ENCODE results near the gene BNIP5.
"Not testable (repeated sequence)": the region's sequence is repeated elsewhere in the genome, so short reads cannot be mapped to it uniquely, and the experiment has no call there.

The BNIP5 gene

DNA sequence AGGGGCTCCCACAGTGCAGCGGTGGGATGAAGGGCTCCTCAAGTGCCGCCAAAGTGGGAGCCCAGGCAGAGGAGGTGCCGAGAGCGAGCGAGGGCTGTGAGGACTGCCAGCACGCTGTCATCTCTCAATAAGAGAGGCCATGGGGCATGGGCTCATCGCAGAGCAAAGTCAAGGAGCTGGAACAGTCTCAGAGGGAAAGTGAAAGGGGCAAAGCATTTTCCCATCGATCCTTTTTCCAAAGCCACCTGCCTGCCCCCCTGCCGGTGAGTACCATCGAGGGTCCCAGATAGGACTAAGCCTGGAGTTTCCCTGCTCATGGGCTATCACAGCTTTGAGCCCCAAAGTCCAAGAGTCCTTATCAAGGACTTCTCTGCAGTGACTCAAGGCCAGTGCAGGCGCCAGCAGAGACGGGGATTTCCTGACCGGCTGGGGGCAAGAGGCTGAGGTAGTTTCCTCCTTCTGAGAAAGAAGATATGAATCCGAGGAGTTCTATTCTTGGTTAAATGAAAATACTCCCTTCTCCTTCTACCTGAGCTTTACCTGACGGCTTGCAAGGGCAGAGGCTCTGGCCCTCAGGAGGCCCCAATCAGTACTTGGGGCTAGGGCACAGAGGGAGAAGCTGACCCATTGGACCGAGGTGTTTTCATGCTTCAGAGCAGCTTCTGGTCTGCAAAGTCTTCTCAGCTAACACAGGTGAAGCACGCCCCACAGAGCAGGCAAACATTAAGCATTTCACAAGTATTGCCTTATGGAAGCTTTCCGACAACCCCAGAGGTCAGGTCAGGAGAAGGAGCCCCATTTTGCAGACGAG, 28.2 kb upstream of the BNIP5 start:
- DNase-seq: peak; percentile 72 to 73

DNA sequence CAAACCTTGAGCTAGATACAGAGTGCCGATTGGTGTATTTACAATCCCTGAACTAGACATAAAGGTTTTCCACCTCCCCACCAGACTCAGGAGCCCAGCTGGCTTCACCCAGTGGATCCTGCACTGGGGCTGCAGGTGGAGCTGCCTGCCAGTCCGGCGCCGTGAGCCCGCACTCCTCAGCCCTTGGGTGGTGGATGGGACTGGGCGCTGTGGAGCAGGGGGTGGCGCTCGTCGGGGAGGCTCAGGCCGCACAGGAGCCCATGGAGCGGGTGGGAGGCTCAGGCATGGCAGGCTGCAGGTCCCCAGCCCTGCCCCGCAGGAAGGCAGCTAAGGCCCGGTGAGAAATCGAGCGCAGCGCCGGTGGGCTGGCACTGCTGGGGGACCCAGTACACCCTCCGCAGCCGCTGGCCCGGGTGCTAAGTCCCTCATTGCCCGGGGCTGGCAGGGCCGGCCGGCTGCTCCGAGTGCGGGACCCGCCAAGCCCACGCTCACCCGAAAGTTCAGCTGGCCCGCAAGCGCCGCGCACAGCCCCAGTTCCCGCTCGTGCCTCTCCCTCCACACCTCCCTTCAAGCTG, 27.5 kb upstream of the BNIP5 start:
- not testable (repeated sequence) for DNase-seq

DNA sequence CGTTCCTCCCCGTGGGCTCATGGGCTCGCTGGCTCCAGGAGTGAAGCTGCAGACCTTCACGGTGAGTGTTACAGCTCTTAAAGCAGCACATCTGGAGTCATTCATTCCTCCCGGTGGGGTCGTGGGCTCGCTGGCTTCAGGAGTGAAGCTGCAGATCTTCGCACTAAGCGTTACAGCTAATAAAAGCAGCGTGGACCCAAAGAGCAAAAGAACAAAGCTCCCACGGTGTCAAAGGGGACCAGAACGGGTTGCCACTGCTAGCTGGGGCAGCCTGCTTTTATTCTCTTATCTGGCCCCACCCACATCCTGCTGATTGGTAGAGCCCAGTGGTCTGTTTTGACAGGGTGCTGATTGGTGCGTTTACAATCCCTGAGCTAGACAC, 26.7 kb upstream of the BNIP5 start:
- DNase-seq: not testable (repeated sequence)

DNA sequence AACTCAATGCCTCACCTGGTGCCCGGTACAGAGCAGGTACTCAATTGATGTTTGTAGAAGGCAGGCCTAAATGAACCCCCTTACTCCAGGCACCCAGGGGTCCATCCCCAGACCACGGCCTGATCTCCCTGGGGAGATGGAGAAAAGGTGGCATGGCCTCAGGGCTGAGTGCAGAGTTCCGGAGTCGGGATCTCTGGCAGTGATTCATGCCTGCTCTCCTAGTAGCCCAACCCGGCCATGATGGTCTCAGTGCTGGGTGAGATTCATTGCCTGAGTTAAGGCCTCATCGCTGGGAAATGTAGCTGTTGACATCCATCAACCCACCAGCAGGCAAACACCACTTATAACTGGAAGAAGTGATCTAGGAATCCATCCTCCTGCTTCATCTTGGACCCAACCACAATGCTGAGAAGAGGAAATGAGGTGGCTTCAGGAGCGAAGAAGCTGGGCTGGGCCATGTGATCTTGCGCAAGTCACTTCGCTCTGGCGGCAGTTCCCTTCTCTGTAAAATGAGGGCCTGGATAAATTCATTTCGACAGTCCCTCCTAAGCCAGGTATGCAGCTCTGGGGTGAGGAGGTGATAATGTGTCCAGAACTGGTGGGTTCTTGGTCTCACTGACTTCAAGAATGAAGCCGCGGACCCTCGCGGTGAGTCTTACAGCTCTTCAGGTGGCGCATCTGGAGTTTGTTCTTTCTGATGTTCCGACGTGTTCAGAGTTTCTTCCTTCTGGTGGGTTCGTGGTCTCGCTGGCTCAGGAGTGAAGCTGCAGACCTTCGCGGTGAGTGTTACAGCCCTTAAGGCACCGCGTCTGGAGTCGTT, 26.1 kb upstream of the BNIP5 start:
- peak; percentile 35 to 51 for DNase-seq

DNA sequence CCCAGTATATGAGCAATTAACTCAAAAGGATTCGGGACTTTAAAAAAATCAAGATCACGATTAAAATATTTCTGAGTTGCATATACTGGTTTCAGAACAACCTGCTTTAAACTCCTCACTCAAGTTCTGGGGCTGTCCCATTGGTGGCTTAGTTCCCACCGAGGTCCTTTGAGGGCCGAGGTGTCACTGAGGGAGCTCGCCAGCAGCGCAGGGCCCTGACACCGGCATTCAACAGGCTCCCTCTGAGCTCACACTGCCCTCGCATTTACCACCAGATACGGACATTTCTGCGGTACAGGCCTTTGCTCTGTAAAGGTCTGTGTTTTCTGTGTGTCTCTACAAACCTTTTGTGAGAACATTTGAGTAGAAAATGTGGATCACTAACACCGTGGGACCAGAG, 24.4 kb upstream of the BNIP5 start:
- DNase-seq: no peak

DNA sequence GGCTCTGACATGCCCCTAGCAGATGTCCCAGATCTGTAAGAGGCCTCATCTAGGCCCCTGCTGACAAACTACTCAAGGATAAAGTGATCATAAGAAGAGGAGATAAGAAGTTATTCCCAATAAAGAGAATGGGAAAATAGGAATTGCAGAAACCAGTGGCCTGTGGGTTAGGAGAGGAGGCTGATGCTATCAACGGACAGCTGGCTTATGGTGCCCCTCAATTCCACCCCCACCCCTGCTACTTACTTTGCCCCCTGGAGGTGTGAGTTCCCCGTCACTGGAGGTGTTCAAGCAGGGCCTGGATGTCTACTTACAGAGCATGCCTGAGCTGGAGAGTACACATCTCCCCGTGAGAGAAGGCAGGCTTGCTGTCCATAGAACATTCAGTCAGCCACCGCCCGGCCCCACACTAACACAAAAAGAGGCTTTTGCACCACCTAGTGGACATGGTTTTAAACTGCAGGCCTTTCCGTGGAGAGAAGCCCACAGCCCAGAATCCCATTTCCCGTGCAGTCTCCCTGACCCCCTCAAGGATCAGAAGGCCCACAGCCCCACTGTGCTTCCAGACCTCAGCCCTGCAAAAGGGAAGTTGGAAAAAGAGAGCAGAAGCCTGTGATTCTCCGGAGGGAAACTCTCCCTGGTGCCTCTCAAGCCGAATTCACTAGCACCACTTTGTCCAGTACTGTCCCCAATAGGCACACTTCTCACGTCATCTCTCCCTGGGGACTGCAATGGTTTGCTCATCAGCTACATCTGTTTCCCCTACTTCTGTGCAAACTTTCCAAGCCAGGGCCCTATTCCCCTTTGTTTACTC, 23.8 kb upstream of the BNIP5 start:
- DNase-seq: peak; percentile 53 to 94

DNA sequence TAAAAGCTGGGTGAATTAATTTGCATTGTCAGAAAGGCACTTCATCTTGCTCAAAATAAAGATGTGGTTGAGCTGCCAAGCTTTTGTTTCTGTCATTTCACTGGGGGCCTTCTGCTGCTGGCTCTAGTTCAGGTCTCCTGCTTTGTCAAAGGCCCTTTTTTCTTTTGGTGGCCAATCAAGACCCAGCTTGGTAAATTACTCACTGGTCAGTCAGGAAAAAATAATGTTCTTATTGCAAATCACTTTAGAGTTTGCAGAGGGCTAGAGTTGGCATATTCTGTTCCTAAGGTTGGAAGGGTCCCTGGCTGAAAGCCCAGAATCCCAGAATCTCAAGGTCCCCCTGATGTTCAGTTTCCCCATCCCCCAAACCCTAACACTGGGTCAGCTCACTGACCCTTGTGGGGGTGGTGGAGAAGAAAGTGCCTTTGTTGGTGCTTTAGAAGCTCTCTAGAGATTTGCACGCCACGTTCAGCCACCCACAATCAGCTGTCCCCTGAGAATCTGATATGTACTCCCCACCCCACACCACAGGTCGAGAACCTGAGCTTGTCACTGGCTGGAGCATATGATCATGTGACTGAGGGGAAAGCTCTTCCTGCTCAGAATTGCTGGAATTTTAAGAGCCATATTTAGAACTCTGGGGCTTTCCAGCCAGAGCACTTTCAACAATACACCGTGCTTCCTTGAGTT, 21.7 kb upstream of the BNIP5 start:
- DNase-seq: peak in 1 of 2 donors; percentile 32

DNA sequence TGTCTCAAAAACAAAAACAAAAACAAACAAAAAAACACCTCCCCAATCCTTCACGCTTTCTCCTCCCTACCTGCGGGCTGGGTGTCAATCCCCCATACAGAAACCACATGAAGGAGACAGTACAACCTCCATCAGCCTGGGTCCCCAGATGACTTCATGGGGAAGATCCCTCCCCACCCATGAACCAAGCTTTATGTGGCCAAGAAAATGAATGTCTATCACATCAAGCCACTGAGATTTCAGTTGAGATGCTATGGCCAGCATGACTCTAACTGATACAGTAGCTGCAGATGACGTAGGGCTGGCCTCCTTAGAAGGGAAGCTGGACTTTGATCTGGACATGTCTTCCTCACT, 21.2 kb upstream of the BNIP5 start:
- DNase-seq: no peak

DNA sequence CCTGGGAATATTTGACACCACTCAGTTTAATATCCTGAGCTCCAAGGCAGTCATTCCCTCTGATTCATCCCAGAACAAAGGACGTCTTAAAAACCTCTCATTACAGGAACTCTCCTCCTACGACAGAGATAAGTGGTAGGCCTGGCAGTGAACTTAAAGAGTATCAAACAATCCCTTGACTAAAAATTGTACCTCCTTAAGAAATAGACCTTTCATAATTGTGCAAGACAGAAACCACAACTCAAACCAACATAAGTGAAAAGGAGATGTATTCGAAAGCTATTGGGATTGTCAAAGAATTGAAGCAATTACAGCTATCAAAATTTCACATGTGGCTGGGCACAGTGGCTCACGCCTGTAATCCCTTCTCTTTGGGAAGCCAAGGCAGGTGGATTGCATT, 19.1 kb upstream of the BNIP5 start:
- peak in 1 of 2 donors; percentile 49 for DNase-seq

DNA sequence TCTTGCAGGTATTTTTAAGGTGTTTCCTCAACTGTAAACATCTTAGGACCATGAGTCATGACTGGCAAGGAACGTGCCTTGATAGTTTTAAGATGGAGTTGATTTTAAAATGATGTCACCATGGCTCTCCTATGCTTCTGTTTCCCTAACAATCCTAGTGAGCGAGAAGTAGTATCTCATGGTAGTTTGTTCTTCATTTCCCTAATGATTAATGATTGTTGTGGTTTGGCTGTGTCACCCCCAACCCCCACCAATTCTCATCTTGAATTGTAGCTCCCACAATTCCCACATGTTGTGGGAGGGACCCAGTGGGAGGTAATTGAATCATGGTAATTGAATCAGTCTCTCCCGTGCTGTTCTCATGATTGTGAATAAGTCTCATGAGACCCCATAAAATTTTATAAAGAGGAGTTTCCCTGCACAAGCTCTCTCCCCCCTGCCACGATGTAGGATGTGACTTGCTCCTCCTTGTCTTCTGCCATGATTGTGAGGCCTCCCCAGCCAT, 16.8 kb upstream of the BNIP5 start:
- peak; percentile 36 to 77 for DNase-seq

DNA sequence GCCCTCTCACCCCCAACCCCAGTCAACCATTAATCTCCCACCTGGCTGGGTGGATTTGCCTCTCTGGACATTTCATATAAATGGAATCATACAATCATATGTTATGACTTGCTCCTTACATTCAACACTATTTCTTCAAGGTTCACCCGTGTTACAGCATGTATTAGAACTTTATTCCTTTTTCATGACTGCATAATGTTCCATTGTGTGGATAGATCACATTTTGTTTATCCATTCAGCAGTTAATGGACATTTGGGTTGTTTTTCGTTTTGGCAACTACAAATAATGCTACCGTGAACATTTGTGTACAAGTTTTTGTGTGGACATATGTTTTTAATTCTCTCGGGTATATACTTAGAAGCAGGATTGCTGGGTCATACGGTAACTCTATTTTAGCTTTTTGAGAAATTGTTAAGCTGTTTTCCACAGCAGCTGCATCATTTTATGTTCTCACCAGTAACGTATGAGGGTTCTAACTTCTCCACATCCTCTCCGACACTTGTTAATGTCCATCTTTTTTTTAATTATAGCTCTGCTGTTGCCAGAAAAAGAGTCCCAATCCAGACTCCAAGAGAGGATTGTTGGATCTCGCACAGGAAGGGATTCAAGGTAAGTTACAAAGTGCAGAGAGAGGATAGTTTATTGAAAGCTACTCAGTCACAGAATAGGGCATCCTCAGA, 15.9 kb upstream of the BNIP5 start:
- DNase-seq: no peak

DNA sequence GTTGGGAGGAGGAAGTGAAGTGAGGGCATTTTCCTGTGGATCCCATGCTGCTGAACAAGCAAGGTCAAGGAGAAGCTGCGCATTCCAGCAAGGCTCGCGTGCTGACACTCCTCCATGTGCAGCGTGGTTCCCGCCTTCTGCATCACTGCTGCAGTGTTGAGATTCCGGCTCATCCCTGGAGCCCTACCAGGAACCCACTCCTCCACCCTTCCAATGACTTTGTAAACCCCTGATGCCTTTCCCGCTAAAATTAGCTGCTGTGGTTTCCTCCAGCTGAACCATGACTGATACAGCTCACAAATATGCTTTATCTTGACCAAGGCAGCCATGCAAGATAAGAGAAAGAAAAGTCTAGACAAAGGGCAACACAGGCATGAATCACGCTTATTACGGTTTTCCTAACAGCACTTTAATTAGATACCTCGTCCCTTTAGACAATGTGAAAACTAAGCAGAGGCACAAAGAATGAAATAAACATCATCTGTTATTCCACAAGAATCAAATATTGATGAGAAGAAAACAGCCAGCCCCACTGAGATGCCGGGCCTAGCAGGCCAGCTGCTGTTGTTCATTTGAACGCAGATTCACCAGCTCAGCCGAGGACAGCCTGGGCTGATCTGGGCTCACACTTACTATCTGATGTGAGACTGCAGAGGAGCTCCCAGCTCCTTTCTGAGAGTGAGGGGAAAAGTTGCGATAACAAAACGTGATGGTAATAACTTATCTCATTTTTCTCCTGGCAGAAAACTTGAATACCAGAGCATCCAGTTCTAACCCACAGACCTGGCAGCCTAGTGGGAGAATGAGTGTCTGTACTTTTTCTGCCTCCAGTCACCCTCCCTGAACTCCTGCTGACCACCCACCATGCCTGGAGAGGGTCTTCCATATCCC, 14.2 kb upstream of the BNIP5 start:
- DNase-seq: no peak

DNA sequence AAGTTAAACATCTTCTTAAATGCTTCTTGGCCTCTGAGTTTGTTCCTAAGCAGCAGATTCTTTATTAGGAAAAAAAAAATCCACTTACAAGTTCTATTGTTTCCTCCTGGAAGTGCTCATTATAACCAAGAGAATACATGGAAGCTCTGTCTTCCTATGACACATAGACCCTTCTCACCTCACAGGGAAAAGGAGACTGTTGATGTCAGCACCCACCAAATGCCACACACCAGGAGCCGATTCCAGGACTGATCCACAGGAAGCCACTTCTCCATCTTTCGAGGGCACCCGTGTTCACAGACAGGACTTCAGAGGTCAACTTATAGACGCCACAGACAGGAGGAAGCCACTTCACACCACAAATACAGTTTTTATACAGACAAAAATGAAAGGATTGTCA, 13.4 kb upstream of the BNIP5 start:
- DNase-seq: no peak

DNA sequence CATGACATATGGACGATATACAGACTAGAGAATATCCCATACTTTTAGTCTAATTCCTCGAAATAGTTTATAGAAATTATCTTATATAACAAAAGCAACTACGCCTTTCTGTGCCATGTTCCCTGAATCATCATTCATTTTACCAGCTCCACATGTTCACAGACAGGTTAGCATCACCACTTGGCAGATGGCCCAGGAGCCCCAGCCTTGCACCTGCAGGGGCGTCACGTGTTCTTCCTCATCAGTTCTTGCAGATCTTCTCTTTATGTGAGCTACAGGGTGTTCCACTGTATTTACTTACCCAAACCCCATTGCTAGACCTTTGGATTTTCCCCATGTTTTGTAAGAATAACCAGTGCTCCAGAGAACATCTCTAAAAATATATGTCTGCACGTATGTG, 12.6 kb upstream of the BNIP5 start:
- no peak for DNase-seq

DNA sequence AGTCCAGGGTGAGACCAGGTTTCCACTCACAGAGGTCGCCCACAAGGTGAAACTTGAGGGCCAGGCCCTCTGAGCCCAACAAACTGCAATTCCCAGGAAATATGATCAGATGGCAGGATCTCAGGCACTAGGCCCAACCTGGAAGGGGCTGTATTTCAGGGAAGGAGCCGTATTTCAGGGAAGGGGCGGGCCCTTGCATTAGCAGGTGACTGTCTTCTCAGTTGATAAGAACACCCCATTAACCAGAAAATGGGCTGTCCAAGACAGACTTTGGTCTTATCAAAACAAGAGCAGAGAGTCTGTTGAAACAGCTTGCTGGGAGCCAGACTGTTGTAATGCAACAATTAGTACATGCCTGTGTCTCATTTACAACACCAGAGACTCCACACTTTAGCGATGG, 10.9 kb upstream of the BNIP5 start:
- no peak for DNase-seq

DNA sequence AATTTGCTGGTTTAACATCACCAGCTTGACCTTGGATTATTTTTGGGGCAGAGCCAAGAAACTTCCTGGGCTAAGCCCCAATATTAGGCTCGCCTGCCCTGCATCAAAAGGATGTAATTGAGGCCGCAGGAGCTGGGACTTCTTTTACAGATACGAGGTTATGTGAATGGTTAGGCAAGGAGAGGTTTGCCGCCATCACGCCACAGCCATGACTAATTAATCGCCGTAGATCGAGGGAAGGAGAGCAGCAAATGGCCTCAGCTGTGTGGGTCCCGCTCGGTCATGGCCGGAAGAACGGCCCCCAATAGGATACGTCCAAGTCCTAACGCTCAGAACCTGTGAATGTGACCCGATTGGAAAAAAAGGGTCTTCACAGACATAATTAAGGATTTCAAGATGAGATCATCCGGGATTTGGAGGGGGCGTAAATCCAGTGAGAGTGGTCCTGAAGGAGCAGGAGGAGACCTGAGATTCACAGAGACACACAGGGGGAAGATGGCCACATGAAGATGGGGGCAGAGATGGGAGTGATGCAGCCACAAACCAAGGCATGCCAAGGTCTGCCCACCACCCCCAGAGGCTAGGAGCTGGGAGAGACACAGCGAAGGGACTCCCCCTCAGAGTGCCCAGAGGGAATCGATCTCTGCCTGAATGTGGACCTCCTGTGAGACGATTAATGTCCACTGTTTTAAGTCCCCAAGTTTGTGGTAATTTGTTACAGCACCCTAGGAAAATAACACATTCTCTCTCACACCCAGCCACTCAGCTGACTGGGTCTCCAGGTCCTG, 10.0 kb upstream of the BNIP5 start:
- DNase-seq: no peak

DNA sequence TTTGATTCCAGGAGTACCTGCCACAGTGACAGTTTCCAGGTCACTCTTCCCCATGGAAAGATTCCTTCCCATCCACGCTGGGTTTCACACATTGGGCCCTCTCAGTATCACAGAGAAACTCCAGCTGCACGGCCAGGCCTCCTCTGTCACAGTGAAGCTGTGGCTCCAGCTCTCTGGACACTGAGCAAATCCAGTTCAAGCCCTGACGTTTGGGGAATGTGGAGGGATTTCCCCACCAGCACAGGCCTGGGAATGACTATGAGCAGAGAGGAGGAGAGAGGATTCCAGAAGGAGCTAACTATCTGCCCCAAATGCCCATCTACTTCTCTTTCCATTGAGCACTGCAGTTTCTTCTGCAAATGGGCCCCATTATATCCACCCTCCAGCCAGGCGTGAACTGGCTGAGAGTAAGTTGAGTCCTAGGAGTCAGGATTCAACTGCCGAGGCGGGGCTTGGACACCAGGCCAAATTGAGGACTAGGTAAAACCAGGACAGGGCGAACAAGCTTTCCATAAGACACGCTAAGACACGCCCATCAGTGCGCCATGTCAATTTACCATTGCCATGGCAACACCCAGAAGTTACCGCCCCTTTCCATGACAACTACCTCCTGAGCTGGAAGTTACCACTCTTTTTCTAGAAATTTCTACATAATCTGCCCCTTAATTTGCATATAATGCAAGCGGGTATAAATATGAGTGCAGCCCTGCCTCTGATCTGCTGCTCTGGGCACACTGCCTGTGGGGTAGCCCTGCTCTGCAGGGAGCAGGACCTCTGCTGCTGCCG, 9.2 kb upstream of the BNIP5 start:
- DNase-seq: no peak

DNA sequence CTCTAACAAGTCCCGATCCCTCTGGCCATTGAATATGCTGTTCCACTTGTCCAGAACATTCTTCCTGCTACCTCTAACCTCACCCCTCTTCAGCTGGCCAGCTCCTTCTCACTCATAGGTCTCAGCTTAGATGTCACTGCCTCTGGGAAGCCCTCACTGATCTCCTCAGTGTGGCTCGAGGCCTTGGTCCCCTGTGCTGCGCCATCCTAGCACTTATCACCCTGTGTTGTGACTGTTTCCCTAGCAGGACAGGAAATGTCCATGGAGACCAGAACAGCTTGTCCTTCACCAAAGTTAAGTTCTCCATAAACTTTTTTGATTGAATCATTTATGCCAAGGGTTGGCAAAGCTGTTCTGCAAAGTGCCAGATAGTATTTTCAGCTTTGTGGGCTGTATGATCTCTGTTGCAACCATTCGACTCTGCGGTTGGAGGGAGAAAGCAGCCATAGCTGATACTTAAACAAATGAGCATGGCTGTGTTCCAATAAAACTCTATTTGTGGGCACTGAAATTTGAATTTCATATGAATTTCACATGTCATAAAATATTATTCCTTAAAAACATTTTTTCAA, 6.5 kb upstream of the BNIP5 start:
- no peak for DNase-seq

All from inflammatory macrophage treated with lipopolysaccharide for 1 hour (primary cell).